Measurements from ENCODE around the gene HK2.

DNA sequence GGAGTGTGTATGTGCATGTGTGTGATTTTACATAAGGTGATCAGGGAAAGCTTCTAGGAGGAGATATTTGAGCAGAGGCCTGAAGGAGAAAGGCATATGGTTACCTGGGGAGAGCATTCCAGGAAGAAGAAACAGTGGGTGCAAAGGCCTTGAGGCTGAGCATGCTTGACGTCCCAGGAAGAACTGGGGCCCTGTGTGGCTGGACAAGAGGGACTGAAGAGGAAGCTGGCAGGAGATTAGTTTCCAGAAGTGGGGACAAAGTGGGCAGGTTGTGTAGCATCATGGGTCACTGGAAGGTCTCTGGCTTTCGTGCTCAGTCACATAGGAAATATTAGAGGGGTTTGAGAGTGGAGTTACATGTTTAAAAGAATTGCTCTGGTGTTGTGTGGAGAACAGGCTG lies 82.5 kb downstream of the HK2 start:
- TF ChIP-seq, protein P1, sequence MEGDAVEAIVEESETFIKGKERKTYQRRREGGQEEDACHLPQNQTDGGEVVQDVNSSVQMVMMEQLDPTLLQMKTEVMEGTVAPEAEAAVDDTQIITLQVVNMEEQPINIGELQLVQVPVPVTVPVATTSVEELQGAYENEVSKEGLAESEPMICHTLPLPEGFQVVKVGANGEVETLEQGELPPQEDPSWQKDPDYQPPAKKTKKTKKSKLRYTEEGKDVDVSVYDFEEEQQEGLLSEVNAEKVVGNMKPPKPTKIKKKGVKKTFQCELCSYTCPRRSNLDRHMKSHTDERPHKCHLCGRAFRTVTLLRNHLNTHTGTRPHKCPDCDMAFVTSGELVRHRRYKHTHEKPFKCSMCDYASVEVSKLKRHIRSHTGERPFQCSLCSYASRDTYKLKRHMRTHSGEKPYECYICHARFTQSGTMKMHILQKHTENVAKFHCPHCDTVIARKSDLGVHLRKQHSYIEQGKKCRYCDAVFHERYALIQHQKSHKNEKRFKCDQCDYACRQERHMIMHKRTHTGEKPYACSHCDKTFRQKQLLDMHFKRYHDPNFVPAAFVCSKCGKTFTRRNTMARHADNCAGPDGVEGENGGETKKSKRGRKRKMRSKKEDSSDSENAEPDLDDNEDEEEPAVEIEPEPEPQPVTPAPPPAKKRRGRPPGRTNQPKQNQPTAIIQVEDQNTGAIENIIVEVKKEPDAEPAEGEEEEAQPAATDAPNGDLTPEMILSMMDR (conservative IDR thresholded peaks at IDR 0.05; ENCODE audit: low read length): no peak
- no peak for TF ChIP-seq EZH2phosphoT487 (IDR thresholded peaks at IDR 0.05; ENCODE audit: borderline replicate concordance)

Measured in Loucy (cell line).